Stimulated activated CD4-positive, alpha-beta T cell treated with anti-CD3 and anti-CD28 coated beads, Interleukin-4, amount 100 ng/mL, for 48 hours (primary cell): Measurements from ENCODE around the gene UBE2O.

Experiments used
- DNase-seq, 2 donors: peaks; one replicate each; pipeline ENCODE4 v3.0.0-alpha.2; 2020; ENCODE audit warnings: low read depth in 2 of 2

The UBE2O gene

DNA sequence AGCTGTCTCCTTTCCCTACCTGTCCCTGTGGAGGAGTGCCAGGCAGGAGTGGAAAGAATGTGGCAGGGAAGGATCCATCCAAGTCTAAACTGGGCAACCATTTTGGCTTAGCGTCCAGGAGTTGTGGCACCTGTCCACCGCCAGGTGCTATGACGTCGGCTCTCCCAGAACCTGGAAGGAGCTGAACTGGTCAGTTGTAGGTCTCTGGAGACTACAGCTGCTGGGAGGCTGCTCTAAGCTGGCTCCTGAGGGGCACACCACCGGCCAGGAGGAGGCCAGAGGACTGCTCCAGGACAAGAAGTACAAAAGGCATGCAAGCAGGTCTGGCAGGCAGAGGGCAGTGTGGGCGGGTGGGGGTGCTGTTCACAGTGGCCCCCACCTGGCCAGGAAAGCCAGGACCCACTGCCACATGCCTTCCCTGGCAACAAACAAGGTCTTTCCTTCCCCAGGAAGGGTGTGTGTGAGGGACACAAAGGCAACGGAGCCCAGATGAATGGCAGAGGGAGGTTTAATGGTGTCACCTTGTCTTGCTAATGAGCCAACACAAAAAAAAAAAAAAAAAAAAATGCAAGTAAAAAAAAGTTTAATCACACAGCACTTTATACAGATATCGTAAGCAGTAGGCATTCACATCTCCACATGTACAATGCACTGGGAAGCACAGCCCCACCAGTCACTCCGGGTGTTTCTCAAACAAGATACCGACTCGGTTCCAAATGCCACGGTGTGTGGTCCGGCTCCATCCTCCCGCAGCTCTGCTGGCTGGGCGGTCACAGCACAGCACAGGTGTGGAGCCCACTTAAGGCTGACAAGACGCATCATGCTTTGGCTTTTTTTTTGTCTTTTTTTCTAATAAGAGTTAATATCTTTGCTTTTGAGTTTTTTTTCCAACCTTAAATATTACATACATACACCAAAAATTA lies 63.7 kb downstream of the UBE2O start:
- no peak for DNase-seq

DNA sequence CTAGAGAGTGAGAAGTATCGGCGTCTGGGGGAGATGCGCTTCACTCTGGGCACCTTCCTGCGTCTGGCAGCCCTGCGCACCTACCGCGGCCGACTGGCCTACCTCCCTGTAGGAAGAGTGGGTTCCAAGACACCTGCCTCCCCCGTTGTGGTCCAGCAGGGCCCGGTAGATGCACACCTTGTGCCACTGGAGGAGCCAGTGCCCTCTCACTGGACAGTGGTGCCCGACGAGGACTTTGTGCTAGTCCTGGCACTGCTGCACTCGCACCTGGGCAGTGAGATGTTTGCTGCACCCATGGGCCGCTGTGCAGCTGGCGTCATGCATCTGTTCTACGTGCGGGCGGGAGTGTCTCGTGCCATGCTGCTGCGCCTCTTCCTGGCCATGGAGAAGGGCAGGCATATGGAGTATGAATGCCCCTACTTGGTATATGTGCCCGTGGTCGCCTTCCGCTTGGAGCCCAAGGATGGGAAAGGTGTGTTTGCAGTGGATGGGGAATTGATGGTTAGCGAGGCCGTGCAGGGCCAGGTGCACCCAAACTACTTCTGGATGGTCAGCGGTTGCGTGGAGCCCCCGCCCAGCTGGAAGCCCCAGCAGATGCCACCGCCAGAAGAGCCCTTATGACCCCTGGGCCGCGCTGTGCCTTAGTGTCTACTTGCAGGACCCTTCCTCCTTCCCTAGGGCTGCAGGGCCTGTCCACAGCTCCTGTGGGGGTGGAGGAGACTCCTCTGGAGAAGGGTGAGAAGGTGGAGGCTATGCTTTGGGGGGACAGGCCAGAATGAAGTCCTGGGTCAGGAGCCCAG lies 65.8 kb downstream of the UBE2O start:
- DNase-seq = no peak

DNA sequence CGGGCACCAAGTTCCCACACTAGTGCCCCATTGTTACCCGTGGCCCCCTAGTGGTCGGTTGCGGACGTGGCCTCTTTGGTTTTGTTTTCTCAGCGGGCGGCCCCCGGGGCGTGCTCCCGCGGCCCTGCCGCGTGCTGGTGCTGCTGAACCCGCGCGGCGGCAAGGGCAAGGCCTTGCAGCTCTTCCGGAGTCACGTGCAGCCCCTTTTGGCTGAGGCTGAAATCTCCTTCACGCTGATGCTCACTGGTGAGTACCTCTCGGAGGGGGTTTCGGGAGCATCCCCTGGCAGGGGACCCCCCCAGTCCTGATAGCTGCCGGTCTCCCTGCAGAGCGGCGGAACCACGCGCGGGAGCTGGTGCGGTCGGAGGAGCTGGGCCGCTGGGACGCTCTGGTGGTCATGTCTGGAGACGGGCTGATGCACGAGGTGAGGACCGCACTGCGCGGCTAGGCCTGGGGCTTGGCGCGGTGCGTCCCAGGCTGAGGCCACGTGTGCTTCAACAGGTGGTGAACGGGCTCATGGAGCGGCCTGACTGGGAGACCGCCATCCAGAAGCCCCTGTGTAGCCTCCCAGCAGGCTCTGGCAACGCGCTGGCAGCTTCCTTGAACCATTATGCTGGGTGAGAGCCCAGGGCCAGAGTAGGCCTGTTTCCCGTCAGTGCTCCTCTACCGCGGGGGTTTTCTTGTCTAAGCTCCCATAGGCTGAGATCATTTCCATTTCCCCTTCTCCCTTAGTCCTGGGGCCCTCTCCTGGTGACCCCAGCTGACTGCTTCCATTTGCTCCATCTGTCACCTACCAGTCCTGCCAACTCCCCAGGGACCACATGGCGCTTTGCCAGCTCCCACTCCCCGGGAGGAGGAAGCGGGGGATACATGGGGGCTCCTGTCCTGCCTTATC lies 66.8 kb downstream of the UBE2O start:
- peak; percentile 84 to 86 for DNase-seq

DNA sequence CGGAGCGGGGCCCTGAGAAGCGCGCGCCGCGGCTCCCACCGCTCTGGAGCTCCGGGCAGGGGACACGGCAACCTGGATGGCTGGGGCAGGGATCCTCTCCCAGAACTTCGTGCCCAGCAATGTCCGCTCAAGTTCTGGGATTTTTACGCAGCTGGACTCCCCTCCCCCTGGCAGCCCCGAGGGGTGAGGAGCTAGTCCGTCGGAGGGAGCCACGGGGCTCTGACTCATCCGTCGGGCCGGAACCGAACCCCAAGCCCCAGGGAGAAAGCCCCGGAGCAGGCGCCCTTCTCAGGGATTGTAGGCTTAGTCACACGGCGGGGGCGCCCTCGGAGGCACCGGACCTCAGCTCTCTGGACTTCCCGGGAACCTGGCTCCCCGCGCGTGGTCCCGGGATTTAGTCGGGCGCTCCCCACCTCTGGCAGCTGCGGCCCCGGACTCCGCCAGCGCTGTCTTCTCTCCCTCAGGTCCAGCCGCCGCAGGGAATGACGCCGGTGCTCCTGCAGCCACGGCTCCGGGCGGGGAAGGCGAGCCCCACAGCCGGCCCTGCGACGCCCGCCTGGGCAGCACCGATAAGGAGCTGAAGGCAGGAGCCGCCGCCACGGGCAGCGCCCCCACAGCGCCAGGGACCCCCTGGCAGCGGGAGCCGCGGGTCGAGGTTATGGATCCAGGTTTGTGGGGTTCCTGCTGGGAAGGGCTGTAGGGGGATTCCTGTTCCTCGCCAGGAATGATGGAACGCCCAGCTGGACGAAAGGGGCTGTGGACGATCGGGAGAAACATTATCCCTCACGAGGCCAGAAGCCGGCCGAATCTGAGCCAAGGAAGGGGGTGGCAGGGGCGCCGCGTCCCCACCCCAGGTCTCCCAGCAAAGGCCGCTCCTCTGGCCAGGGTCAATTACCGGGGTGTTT lies 67.7 kb downstream of the UBE2O start:
- DNase-seq = peak in 1 of 2 donors; percentile 16

DNA sequence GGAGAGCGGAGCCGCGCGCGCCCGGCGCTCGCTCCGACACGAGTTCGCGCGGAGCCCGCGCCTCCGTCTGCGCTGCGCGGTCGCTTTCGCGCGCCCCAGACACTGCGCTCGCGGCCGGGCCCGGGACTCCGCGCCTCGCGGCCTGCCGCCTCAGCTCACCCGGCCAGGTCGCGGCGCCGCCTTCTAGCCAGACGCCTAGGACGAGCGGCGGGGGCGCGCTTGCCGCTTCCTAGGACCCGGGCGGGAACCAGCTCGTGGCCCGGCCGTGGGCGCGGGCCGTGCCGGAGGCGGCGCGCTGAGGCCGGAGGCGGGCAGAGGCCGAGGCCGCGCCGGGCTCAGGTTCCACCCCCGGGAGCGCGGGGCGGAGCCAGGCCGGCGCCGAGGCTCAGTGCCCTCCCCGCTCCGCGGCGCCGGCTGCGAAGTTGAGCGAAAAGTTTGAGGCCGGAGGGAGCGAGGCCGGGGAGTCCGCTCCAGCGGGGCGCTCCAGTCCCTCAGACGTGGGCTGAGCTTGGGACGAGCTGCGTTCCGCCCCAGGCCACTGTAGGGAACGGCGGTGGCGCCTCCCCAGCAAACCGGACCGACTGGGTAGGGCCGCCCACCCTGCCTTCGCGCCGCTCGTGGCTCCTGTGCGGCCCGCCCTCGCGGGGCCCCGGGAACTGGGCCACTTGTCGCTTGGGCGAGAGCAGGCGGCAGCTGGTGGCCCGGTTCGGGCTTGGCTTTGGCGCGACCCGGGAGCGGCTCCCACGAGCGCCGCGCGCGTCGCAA lies 68.5 kb downstream of the UBE2O start, which contains the start of gene SPHK1:
Gene SPHK1 (plus strand): TSS at position 388 of the 765 bp plus-strand sequence. CDS start 1,036 bp downstream, outside the sequence.
- peak; percentile 65 to 69 for DNase-seq

DNA sequence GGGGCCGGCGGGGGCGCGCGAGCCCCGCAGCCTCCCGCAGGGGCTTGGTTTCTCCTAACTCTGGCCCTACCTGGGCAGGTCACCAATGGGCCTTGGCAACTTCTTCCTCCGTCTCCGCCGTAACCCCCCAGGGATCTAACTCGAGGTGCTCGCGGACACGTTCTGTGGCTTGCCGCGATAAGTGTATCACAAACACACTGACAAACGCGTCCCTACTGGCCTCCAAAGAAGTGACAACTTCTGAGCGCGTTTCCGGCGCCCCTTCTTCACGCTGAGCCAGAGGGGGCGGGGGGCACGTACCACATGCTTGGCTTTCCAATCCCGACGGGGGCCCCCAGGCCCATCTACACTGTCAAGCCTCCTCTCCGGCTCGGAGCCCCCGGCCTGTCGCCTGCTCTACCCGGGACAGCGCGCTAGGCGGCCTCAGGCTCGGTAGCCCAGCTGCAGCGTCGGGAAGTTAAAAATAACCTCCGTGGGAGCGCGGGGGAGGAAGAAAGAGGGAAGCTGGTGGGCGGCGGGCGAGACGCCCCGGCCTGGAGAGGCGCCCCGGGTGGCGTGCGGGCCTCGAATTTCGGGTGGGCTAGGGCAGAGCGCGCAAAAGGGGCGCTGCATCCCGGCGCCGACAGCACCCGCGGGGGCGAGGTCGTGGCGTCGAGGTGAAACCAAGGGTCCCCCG lies 69.3 kb downstream of the UBE2O start:
- peak in 1 of 2 donors; percentile 31 for DNase-seq

DNA sequence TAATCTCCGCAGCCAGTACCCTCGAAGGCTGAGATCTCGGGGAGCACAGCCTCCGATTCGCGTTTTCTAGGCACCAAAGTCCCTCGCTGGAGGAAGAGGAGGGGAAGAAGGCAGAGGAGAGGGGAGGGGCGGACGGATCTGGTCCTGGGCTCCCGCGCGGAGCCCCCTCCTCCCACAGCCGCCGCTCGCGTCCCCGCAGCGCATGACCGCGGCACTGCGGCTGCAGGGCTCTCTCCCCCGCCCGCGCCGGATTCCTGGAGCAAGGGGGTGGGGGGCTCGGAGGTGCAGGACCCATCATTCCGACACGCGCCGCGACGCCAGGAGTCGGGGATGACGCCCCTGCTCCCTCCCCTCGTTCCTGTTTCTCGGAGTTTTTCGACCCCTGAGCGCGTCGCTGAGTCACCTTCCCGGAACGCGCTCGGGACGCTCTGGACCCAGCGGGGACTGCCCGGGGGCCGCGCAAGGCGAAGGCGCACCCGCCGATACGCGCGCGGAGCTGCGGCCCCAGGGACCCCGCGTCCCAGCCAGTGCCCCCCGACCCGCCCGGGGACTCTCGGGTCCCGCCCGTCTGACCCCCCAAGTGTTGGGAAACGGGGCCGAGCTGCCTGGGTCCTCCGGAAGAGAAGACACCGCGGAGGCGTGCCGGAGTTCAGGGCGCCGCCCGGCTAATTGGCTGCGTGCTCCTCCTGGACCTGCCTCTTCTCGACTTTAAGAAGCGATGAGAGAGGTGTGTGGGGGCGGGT lies 70.0 kb downstream of the UBE2O start:
- DNase-seq = peak; percentile 47 to 63

DNA sequence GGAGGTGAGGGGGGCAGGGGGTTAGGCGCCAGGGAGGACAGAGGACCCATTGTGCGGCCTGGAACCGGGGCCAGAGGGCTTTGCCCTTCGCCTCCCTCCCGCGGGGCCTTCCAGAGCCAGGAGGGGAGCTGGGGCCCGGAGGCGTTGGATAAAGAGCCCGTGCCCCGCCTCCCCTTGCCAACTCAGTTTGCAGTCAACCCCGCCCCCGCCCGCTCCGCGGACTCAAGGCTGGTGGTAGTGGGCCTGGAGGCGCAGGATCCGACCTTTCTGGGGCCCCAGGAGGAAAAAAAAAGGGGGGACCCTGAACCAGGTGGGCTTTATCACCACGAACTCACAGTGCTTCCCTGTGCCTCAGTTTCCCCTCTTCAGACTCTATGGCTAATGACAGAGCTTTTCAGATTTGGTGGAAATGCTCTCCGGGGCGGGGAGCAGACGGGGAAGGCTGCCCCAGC lies 70.6 kb downstream of the UBE2O start:
- DNase-seq = peak in 1 of 2 donors; percentile 26

DNA sequence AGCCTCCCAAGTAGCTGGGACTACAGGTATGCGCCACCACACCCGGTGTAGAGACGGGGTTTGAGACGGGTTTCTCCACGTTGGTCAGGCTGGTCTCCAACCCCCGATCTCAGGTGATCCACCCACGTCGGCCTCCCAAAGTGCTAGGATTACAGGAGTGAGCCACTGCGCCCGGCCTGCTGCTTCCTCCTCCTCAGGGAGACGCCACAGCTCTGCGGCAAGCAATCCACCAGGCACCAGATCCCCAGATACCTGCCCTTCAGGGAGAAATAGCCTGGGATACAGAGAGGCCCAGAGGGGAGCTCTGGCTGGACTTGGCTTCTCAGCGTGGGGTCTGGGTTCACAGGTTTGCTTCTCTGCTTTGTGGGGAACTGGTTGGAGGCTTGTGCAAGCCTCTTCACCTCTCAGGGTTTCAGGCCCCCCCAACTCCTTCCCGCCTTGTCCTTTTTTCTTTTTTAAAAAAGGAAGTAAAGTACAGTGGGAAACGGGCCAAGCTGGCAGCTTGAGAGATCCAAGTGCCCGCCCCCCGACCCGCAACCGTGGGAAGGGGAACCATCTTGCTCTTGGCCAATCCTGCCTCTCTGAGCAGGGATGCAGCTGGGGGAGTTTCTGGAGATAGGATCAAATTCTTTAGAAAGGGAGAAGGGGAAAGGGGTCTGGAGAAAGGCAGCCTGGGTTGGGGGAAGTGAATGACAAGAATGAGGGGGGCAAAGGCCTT lies 71.2 kb downstream of the UBE2O start:
- no peak for DNase-seq

DNA sequence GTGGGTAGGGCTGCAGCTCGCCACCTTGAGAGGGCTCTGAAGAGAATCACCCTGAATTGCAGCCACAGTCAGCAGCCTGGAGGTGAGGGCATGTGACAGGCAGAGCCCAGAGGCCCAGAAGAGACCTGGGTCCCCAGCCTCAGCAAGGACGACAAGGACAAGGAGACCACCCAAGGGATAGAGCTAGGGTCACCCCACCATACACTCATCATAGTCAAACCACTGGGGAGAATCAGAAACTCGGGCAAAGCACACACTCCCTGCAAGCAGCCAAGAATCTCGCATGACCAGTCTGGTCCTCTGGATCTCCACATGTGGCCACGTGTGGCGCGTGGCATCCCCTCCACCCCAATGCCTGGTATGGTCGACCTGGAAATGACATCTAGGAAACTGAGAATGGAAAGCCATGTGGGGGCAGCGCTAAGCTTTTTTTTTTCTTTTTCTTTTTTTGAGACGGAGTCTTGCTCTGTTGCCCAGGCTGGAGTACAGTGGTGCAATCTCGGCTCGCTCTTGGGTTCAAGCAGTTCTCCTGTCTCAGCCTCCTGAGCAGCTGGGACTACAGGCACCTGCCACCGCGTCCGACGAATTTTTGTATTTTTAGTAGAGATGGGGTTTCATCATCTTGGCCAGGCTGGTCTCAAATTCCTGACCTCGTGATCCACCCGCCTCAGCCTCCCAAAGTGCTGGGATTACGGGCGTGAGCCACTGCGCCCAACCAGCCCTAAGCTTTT lies 73.1 kb downstream of the UBE2O start:
- DNase-seq = no peak

DNA sequence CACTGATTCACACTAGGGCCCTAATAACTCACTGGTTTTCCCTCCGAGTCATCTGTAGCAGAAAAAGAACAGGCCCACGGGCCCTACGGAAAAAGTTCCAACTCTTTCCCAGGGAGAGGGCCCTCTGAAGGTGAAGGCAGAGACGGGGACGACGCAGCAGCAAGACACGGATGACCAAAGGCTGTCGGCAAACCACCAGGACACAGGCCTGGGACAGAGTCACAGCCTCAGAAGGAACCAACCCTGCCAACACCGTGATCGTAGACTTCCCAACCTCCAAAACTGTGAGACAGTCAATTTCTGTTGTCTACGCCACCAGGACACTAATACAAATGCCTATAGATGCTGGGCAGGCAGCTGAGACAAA lies 73.7 kb downstream of the UBE2O start:
- no peak for DNase-seq

DNA sequence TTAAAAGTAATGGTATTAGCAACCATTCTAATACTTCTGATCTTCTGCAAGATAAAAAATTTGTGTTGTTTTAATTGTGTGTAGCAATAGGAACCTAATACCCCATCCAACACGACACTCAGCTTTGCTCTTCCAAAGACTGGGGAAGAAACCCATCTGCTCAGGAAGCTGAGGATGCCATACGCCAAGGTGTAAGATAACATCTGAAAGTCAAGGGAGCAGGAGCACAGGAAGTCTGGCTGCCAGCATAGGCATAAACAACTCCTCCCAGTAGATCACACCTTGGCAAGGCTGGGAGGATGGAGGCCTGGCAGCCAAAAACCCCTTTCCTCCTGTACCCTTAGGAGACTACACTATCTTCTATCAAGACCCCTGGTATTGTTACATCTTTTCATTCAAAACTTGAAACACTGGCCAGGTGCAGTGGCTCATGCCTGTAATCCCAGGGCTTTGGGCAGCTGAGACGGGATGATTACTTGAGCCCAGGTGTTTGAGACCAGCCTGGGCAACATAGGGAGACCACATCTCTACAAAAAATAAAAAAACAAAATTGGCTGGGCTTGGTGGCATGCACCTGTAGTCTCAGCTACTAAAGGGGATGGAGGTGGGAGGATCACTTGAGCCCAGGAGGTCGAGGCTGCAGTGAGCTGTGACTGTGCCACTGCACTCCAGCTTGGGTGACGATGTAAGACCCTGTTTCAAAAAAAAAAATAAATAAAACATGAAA lies 74.2 kb downstream of the UBE2O start:
- DNase-seq = no peak

DNA sequence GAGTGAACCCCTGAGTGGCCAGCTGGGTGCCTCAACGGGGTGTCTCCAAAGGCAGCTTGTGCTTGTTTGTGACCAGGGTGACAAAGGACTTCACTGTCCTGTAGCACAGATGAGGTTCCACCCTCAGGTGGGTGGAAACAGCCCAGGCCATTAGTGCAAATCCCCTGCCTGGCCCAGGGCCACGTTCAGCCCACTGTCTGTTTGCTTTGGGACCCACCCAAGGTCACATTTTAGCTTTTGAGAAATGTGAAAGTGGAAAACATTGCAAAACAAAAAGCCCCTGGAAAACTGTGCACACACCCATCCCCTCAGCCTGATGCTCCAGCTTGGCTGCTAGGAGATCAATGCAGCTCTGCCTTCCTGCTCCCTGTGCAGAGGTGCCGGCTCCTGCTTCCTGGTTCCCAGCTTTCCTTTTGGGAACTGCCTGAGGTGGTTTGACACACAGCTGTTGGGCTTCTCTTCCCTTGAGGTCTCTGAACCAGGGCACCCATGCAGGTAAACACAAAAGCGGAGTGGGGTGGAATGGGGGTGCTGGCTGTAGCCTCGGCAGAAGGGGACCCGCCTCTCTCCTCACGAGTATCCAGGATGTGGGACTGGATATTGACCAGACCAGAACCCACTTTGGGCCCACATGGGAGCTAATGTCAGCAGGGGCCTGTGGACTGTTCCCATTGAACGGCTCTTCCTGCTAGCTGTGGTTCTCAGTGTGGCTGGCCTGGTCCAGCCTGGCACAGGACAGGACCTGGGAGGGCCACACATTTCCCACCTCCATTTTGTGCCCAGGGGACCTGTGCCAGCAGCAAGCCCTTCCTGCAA lies 76.4 kb downstream of the UBE2O start:
- DNase-seq = no peak

DNA sequence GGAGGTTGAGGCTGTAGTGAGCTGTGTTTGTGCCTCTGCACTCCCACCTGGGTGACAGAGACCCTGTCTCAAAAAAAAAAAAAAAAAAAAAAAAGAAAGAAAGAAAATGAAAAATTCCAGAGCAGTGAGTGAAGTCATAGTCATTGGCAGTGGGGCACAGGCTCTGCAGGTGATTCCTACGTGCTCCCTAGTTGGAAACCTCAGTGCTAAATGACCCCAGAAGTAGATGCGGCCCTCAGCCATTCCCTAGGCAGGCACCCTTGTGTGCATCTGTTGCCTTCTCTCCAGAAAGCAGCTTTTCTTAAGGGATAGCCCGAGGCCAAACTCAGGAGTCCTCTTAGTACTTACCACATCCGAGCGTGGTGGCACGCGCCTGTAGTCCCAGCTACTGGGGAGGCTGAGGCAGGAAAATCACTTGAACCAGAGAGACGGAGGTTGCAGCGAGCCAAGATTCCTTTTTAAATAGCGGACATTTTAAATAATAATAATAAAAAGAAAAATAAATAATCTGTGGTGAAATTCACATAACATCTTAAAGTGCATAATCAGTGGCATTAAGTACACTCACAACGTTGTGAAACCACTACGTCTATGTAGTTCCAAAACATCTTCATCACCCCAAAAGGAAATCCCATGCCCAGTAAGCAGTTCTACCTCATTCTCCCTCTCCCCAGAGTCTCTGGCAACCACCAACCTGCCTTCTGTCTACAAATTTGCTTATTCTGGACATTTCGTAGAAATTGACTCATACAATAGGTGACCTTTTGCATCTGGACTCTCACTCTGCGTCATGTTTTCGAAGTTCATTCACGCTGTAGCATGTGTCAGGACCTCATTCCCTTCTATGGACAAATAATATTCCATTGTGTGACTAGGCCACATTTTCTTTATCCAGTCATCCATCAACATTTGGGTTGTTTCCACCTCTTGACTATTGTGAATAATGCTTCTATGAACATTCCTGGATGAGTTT lies 81.0 kb downstream of the UBE2O start:
- DNase-seq = no peak
